H4 (cell line): ENCODE data around the gene ONECUT3. TPM values are rescaled to one million over a fixed set of nuclear protein-coding genes. Genes with fewer than 3 reads are reported as not detected.
"Not testable (repeated sequence)": the region's sequence is repeated elsewhere in the genome, so short reads cannot be mapped to it uniquely, and the experiment has no call there.

Experiments
- DNase-seq: peaks from one replicate; pipeline ENCODE4 v3.0.0-alpha.2; 2015; ENCODE audit warnings: low spot score
- total RNA-seq: library from RNA; depleted of rRNA; stranded (reverse); fragments of >200 nt; shearing (Covaris generic); gene quantifications from 2 replicates; pipeline ENCODE4 v1.2.3, GENCODE V29; 2014

ONECUT3 gene
- total RNA-seq, 1 experiment from 2014 or later, result not detected

GRCh38 chr19:1755467-1756171 is 2.3 kb downstream of the ONECUT3 start:
- no peak for DNase-seq

GRCh38 chr19:1756264-1756663 is 3.0 kb downstream of the ONECUT3 start:
- DNase-seq, result no peak

GRCh38 chr19:1756705-1757465 is 3.6 kb downstream of the ONECUT3 start:
- no peak for DNase-seq

- no peak for DNase-seq
These were observed 4.3 kb downstream of the ONECUT3 start for GRCh38 chr19:1757468-1758230.

GRCh38 chr19:1758231-1758577 is 4.9 kb downstream of the ONECUT3 start:
- DNase-seq, result no peak

- DNase-seq, result no peak
These were observed 5.9 kb downstream of the ONECUT3 start for GRCh38 chr19:1758959-1759903.

- no peak for DNase-seq
These were observed 6.7 kb downstream of the ONECUT3 start for GRCh38 chr19:1760020-1760419.

- DNase-seq, result not testable (repeated sequence)
These were observed 7.7 kb downstream of the ONECUT3 start for GRCh38 chr19:1760786-1761527.

- no peak for DNase-seq
These were observed 8.4 kb downstream of the ONECUT3 start for GRCh38 chr19:1761528-1762242.

GRCh38 chr19:1762243-1763117 is 9.2 kb downstream of the ONECUT3 start:
- no peak for DNase-seq

- no peak for DNase-seq
These were observed 10.6 kb downstream of the ONECUT3 start for GRCh38 chr19:1763648-1764639.

- DNase-seq, result no peak
These were observed 11.4 kb downstream of the ONECUT3 start for GRCh38 chr19:1764729-1765128.

- DNase-seq, result no peak
These were observed 12.1 kb downstream of the ONECUT3 start for GRCh38 chr19:1765232-1765903.

GRCh38 chr19:1765904-1766799 is 12.8 kb downstream of the ONECUT3 start:
- no peak for DNase-seq

GRCh38 chr19:1766800-1767352 is 13.6 kb downstream of the ONECUT3 start:
- DNase-seq, result no peak

- DNase-seq, result no peak
These were observed 14.2 kb downstream of the ONECUT3 start for GRCh38 chr19:1767464-1767933.
